ENCODE results near the gene IL1F10.

GRCh38 chr2:113118263-113118657 lies 50.5 kb downstream of the IL1F10 start:
- TF ChIP-seq CTCF (IDR thresholded peaks at IDR 0.05; ENCODE audit: low read depth, low read length) = no peak
- TF ChIP-seq EZH2phosphoT487 (IDR thresholded peaks at IDR 0.05; ENCODE audit: low read depth) = no peak

Data from OCI-LY3 (cell line).